ENCODE data around the gene GNL3. TPM values are rescaled to one million over a fixed set of nuclear protein-coding genes. Genes with fewer than 3 reads are reported as not detected.

Gene GNL3
- total RNA-seq, 2 experiments from 2014 or later: 104 to 106 TPM

- Histone ChIP-seq H3K4me3 (ENCODE audit: low read length) (no peak overlapping the region), H3K27ac (ENCODE audit: low read depth in 1 of 2, low read length in 2 of 2) (no peak overlapping the region), H3K27me3 (ENCODE audit: control insufficient read depth in 1 of 2, insufficient read depth in 2 of 2, low read length in 2 of 2) (no peaks in the 10 kb centered on the region), H3K36me3 (ENCODE audit: insufficient read depth, low read length) (peaks cover 33% of the 10 kb centered on the region), H3K9me3 (ENCODE audit: control insufficient read depth in 1 of 2, insufficient read depth in 1 of 2, low read length in 2 of 2) (no peaks in the 10 kb centered on the region), H3K4me1 (ENCODE audit: insufficient read depth, low read length) (peaks cover 17% of the 10 kb centered on the region)
- Mint-ChIP-seq H3K36me3 (ENCODE audit: low read depth) (peaks cover 58% of the 10 kb centered on the region), H3K27ac (no peak overlapping the region), H3K4me3 (no peak overlapping the region), H3K27me3 (no peaks in the 10 kb centered on the region), H3K4me1 (ENCODE audit: low read depth) (peaks cover 21% of the 10 kb centered on the region), H3K9me3 (no peaks in the 10 kb centered on the region)
- intact Hi-C loops (cut with DNase I, micrococcal nuclease): no loop called here
- ATAC-seq (ENCODE audit: poor library complexity) (no peak), DNase-seq (no peak)
- ChIA-PET CTCF (no interaction called here), POLR2A (interaction anchor here (1.1 kb wide), 1 partner anchor 155 kb away, joined by 3 read pairs; no protein-coding TSS in a partner anchor)
- no peak for TF ChIP-seq CTCF (IDR thresholded peaks at IDR 0.05)
Measured at GRCh38 chr3:52710512-52710911, 24.7 kb downstream of the GNL3 start.

GRCh38 chr3:52712291-52713212 lies 26.7 kb downstream of the GNL3 start:
- Histone ChIP-seq H3K4me1 (ENCODE audit: insufficient read depth, low read length) (peaks cover 1% of the 10 kb centered on the region), H3K36me3 (ENCODE audit: insufficient read depth, low read length) (peaks cover 29% of the 10 kb centered on the region), H3K9me3 (ENCODE audit: control insufficient read depth in 1 of 2, insufficient read depth in 1 of 2, low read length in 2 of 2) (no peaks in the 10 kb centered on the region), H3K27ac (ENCODE audit: low read depth in 1 of 2, low read length in 2 of 2) (no peak overlapping the region), H3K27me3 (ENCODE audit: control insufficient read depth in 1 of 2, insufficient read depth in 2 of 2, low read length in 2 of 2) (no peaks in the 10 kb centered on the region), H3K4me3 (ENCODE audit: low read length) (no peak overlapping the region)
- DNase-seq (no peak), ATAC-seq (ENCODE audit: poor library complexity) (no peak)
- H3K36me3 Mint-ChIP-seq (ENCODE audit: low read depth): peaks cover 42% of the 10 kb centered on the region
- no peak overlapping the region for H3K4me3 Mint-ChIP-seq
- intact Hi-C loops (cut with DNase I, micrococcal nuclease): no loop called here
- no peaks in the 10 kb centered on the region for H3K9me3 Mint-ChIP-seq
- no peak for TF ChIP-seq CTCF (IDR thresholded peaks at IDR 0.05)
- H3K27ac Mint-ChIP-seq: peak overlapping the region; percentile 51
- H3K27me3 Mint-ChIP-seq: no peaks in the 10 kb centered on the region
- POLR2A ChIA-PET: no interaction called here
- H3K4me1 Mint-ChIP-seq (ENCODE audit: low read depth): peaks cover 8% of the 10 kb centered on the region
- CTCF ChIA-PET: no interaction called here

- Histone ChIP-seq H3K27me3 (ENCODE audit: control insufficient read depth in 1 of 2, insufficient read depth in 2 of 2, low read length in 2 of 2) (no peaks in the 10 kb centered on the region), H3K27ac (ENCODE audit: low read depth in 1 of 2, low read length in 2 of 2) (no peak overlapping the region), H3K4me1 (ENCODE audit: insufficient read depth, low read length) (no peaks in the 10 kb centered on the region), H3K4me3 (ENCODE audit: low read length) (no peak overlapping the region), H3K9me3 (ENCODE audit: control insufficient read depth in 1 of 2, insufficient read depth in 1 of 2, low read length in 2 of 2) (no peaks in the 10 kb centered on the region), H3K36me3 (ENCODE audit: insufficient read depth, low read length) (peaks cover 19% of the 10 kb centered on the region)
- TF ChIP-seq CTCF (IDR thresholded peaks at IDR 0.05): no peak
- Mint-ChIP-seq H3K27ac (no peak overlapping the region), H3K4me1 (ENCODE audit: low read depth) (peaks cover 2% of the 10 kb centered on the region), H3K9me3 (no peaks in the 10 kb centered on the region), H3K4me3 (no peak overlapping the region), H3K36me3 (ENCODE audit: low read depth) (peaks cover 30% of the 10 kb centered on the region), H3K27me3 (no peaks in the 10 kb centered on the region)
- ATAC-seq (ENCODE audit: poor library complexity) (no peak), DNase-seq (peak in 1 of 14 experiments; percentile 24)
- POLR2A ChIA-PET: interaction anchor here (0.6 kb wide), 1 partner anchor 29 kb away, joined by 3 read pairs; the partner anchor contains the start of gene PBRM1
- CTCF ChIA-PET: no interaction called here
- intact Hi-C loops (cut with DNase I, micrococcal nuclease): no loop called here
Measured at GRCh38 chr3:52714335-52715302, 28.8 kb downstream of the GNL3 start.
